Endothelial cell (in vitro differentiated cells): Measurements from ENCODE around the gene SH3D19. TPM values are rescaled to one million over a fixed set of nuclear protein-coding genes. Genes with fewer than 3 reads are reported as not detected.

ENCODE experiments used
- DNase-seq: peaks from one replicate; pipeline ENCODE4 v3.0.0; 2021; ENCODE audit warnings: low spot score
- H3K27ac Mint-ChIP-seq: one replicate; pipeline ENCODE4 v1.8.0; 2021; ENCODE audit warnings: mixed read lengths, inconsistent platforms; ENCODE audit not compliant: unreplicated experiment
- H3K27me3 Mint-ChIP-seq: one replicate; pipeline ENCODE4 v1.8.0; 2021; ENCODE audit warnings: mild to moderate bottlenecking, moderate library complexity, mixed read lengths, inconsistent platforms; ENCODE audit not compliant: unreplicated experiment
- H3K36me3 Mint-ChIP-seq: one replicate; pipeline ENCODE4 v1.8.0; 2021; ENCODE audit warnings: mild to moderate bottlenecking, low read depth, mixed read lengths, inconsistent platforms; ENCODE audit not compliant: unreplicated experiment
- H3K4me1 Mint-ChIP-seq: one replicate; pipeline ENCODE4 v1.8.0; 2021; ENCODE audit warnings: mild to moderate bottlenecking, mixed read lengths, inconsistent platforms; ENCODE audit not compliant: unreplicated experiment
- H3K4me3 Mint-ChIP-seq: one replicate; pipeline ENCODE4 v1.8.0; 2021; ENCODE audit warnings: mild to moderate bottlenecking, mixed read lengths, inconsistent platforms; ENCODE audit not compliant: unreplicated experiment
- H3K9me3 Mint-ChIP-seq: one replicate; pipeline ENCODE4 v1.8.0; 2021; ENCODE audit warnings: mixed read lengths, inconsistent platforms; ENCODE audit not compliant: unreplicated experiment
- total RNA-seq: library from RNA; stranded (reverse); fragmentation: NEBNext Ultra II Directional; extraction: Animal tissue kit (Norgen Biotek cat#: 25700); gene quantifications from one replicate; pipeline ENCODE4 v1.2.1, GENCODE V29; 2021; ENCODE audit not compliant: unreplicated experiment
- TF ChIP-seq, protein P1 (sequence below): fragments of 200-600 bp; sonication (generic); IDR thresholded peaks from one replicate; pipeline ENCODE4 v1.5.0; 2021; ENCODE audit warnings: antibody characterized with exemption; ENCODE audit not compliant: unreplicated experiment

SH3D19 gene
- total RNA-seq, 1 donor from 2014 or later: 89.5 TPM

DNA sequence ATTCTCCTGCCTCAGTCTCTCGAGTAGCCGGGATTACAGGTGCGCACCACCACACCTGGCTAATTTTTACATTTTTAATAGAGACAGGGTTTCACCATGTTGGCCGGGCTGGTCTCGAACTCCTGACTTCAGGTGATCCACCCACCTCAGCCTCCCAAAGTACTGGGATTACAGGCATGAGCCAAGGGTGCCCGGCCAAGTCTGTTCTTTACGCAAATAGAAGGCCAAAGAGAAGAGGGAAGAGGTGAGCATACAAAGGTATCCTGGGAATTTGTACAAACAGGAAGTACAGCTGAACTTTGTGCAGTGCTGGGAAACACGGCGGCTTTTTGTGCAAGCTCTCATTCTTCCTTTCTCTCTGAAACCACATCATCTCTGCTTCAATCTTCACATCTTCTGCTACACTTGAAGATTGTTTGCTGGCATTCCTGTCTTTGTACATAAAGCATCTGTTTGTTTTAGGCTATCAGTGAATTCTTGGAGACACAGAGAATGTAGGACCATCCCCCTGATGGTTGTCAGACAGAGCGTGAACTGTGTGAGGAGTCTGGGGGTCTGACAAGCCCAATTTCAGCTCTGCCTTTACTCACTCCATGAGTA, 120.4 kb downstream of the SH3D19 start:
- H3K27ac Mint-ChIP-seq: peak overlapping the region; percentile 82
- H3K27me3 Mint-ChIP-seq: peaks cover 3% of the 10 kb centered on the region
- peaks cover 48% of the 10 kb centered on the region for H3K4me1 Mint-ChIP-seq
- TF ChIP-seq, protein P1, sequence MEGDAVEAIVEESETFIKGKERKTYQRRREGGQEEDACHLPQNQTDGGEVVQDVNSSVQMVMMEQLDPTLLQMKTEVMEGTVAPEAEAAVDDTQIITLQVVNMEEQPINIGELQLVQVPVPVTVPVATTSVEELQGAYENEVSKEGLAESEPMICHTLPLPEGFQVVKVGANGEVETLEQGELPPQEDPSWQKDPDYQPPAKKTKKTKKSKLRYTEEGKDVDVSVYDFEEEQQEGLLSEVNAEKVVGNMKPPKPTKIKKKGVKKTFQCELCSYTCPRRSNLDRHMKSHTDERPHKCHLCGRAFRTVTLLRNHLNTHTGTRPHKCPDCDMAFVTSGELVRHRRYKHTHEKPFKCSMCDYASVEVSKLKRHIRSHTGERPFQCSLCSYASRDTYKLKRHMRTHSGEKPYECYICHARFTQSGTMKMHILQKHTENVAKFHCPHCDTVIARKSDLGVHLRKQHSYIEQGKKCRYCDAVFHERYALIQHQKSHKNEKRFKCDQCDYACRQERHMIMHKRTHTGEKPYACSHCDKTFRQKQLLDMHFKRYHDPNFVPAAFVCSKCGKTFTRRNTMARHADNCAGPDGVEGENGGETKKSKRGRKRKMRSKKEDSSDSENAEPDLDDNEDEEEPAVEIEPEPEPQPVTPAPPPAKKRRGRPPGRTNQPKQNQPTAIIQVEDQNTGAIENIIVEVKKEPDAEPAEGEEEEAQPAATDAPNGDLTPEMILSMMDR: no peak
- DNase-seq: no peak
- no peaks in the 10 kb centered on the region for H3K9me3 Mint-ChIP-seq
- peaks cover 7% of the 10 kb centered on the region for H3K36me3 Mint-ChIP-seq
- peak overlapping the region; percentile 34 for H3K4me3 Mint-ChIP-seq

DNA sequence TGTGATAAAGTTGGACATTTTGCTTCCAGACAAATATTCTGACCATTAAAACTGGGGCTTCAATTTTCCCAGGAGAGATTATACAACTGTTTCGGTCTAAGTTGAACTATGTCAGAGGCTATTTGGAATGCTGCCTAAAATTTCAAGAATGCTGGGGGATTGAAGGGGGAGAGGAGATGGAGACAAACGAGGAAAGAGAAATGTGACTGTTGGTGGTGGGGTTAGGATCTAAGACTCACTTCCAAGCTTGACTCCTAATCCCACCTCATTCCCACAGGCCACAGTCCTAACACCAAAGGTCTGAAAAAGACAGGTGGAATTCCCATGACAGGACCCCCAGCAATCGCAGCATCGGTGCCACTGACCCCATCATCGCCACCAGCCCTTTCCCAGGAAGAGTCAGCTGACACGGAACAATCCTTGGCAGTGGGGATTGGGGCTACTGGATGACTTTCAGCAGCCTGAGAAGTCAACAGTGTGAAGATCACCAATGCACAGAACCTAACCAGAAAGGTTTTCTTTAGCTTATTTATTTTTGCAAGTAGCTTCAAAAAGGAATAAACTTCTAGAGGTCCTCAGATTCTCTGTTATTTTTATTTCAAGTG, 122.5 kb downstream of the SH3D19 start:
- H3K9me3 Mint-ChIP-seq: no peaks in the 10 kb centered on the region
- H3K27me3 Mint-ChIP-seq: peaks cover 3% of the 10 kb centered on the region
- no peak overlapping the region for H3K27ac Mint-ChIP-seq
- peaks cover 49% of the 10 kb centered on the region for H3K4me1 Mint-ChIP-seq
- TF ChIP-seq, protein P1: no peak
- H3K4me3 Mint-ChIP-seq: no peak overlapping the region
- peaks cover 7% of the 10 kb centered on the region for H3K36me3 Mint-ChIP-seq
- no peak for DNase-seq

DNA sequence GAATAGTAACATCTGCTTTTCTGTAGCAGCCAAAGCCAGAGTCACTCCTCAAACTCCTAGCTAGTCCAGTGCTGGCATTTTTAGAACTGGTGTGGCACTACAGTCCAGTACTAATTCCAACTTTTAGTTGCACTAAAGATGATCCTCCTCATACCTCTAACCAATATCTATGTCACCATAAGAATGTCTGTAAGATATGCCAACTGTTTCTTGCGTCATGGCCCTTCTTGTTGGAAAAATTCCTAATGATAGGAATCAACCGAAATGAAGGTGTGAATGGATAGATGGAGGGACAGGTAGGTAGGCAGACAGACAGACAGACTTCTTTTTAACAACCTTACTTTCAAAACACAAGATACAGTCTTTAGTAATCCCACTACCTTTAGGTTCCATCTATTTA, 123.0 kb downstream of the SH3D19 start:
- H3K27me3 Mint-ChIP-seq: peaks cover 3% of the 10 kb centered on the region
- H3K4me3 Mint-ChIP-seq: no peak overlapping the region
- peaks cover 43% of the 10 kb centered on the region for H3K4me1 Mint-ChIP-seq
- TF ChIP-seq, protein P1: no peak
- no peaks in the 10 kb centered on the region for H3K9me3 Mint-ChIP-seq
- H3K36me3 Mint-ChIP-seq: peaks cover 7% of the 10 kb centered on the region
- DNase-seq: no peak
- H3K27ac Mint-ChIP-seq: no peak overlapping the region

DNA sequence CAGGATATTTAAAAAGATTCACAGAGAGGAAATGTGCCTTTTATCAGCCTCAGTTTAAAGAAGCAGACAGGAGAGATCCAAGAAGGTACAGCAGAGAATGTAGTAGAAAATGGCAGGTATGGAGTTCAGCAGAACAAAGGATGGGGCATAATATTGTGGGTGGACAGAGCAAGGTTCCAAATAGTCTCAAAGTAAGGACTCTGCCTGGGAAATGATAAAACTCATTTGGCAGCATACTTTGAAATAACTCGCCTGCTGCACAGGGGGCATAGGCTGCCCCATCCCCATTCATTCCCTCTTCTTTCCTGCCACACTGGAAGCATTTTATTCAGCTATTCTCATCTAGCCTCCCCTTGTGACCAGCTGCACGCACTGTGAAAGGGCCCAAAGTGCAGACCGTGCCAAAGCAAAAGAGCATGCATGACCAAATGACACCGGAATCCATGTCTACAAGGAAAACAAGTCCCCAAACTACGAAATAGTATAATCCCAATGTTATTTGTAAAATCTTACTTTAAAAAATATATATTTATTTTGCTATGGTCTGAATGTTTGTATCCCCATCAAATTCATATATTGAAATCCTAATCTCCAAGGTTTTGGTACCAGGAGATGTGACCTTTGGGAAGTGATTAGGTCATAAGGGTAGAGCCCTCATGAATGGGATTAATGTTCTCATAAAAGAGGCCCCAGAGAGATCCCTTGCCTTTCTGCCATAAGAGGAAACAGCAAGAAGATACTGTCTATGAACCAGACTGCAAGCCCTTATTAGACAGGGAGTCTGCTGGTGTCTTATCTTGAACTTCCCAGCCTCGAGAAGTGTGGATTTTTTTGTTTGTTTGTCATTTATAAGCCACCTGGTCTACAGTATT, 125.8 kb downstream of the SH3D19 start:
- Mint-ChIP-seq H3K4me3 (no peak overlapping the region), H3K4me1 (peaks cover 23% of the 10 kb centered on the region), H3K27ac (peak overlapping the region; percentile 16), H3K9me3 (no peaks in the 10 kb centered on the region), H3K27me3 (peaks cover 4% of the 10 kb centered on the region), H3K36me3 (peaks cover 7% of the 10 kb centered on the region)
- no peak for DNase-seq
- TF ChIP-seq, protein P1: no peak
